H4 (cell line): ENCODE measurements around the gene NXT1. TPM values are rescaled to one million over a fixed set of nuclear protein-coding genes. Genes with fewer than 3 reads are reported as not detected.
A peak's percentile ranks its signal among the peaks of the same experiment; 100 is the strongest.

ENCODE experiments used
- DNase-seq: peaks from one replicate; pipeline ENCODE4 v3.0.0-alpha.2; 2015; ENCODE audit warnings: low spot score
- total RNA-seq: library from RNA; depleted of rRNA; stranded (reverse); fragments of >200 nt; shearing (Covaris generic); gene quantifications from 2 replicates; pipeline ENCODE4 v1.2.3, GENCODE V29; 2014

The NXT1 gene
- total RNA-seq, 1 experiment from 2014 or later = 66.8 TPM

GRCh38 chr20:23361119-23361475, 10.5 kb downstream of the NXT1 start:
- DNase-seq = no peak

GRCh38 chr20:23361476-23362391, 11.1 kb downstream of the NXT1 start, which contains the start of gene GZF1:
Gene GZF1 (plus strand): TSS chr20:23362182. CDS start chr20:23364384, 2,202 bp downstream.
- peak; percentile 97 for DNase-seq

GRCh38 chr20:23362392-23363256, 12.0 kb downstream of the NXT1 start:
- peak; percentile 9 for DNase-seq

- peak; percentile 2 for DNase-seq
Measured at GRCh38 chr20:23363257-23363649, 12.7 kb downstream of the NXT1 start.

GRCh38 chr20:23365390-23366165, 15.0 kb downstream of the NXT1 start:
- no peak for DNase-seq

- DNase-seq = no peak
Measured at GRCh38 chr20:23366384-23366783, 15.8 kb downstream of the NXT1 start.

GRCh38 chr20:23367770-23368169, 17.2 kb downstream of the NXT1 start:
- no peak for DNase-seq

- no peak for DNase-seq
Measured at GRCh38 chr20:23368316-23369071, 17.9 kb downstream of the NXT1 start.

GRCh38 chr20:23369072-23369823, 18.7 kb downstream of the NXT1 start:
- DNase-seq = no peak

- DNase-seq = no peak
Measured at GRCh38 chr20:23370274-23370673, 19.7 kb downstream of the NXT1 start.

GRCh38 chr20:23370873-23371272, 20.3 kb downstream of the NXT1 start:
- no peak for DNase-seq

- DNase-seq = no peak
Measured at GRCh38 chr20:23371496-23371895, 20.9 kb downstream of the NXT1 start.

GRCh38 chr20:23374441-23374840, 23.9 kb downstream of the NXT1 start:
- no peak for DNase-seq

GRCh38 chr20:23375827-23376226, 25.2 kb downstream of the NXT1 start:
- DNase-seq = no peak

- DNase-seq = no peak
Measured at GRCh38 chr20:23379772-23380171, 29.2 kb downstream of the NXT1 start.

GRCh38 chr20:23381876-23382275, 31.3 kb downstream of the NXT1 start:
- no peak for DNase-seq

- DNase-seq = no peak
Measured at GRCh38 chr20:23386304-23387117, 35.9 kb downstream of the NXT1 start.

GRCh38 chr20:23387118-23387443, 36.5 kb downstream of the NXT1 start:
- DNase-seq = no peak

- DNase-seq = no peak
Measured at GRCh38 chr20:23390091-23390774, 39.6 kb downstream of the NXT1 start.
